Measurements from ENCODE around the gene CDC26. TPM values are rescaled to one million over a fixed set of nuclear protein-coding genes. Genes with fewer than 3 reads are reported as not detected.

The CDC26 gene
- total RNA-seq, 1 donor from 2014 or later = 37.0 TPM

DNA sequence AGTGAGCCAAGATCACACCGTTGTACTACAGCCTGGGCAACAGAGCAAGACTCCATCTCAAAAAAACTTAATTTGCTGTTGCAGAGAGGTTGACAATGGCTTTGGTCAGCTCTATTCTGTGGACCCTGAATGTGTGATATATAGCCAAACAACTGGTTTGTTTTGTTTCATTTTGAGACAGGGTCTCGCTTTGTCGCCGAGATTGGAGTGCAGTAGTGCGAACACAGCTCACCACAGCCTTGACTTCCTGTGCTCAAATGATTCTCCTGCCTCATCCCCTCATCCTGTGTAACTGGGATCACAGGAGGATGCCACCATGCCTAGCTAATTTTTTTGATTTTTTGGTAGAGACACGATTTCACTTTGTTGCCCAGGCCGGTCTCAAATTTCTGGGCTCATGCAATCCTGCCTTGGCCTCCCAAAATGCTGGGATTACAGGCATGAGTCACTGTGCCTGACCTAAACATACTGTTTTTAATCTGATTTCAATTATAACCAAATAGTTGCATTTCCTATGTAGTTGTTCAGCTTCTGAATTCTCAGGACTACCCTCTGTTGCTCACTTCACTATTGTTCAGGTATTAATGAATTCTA is 18.0 kb upstream of the CDC26 start:
- peaks cover 56% of the 10 kb centered on the region for H3K36me3 ChIP-seq
- no peak overlapping the region for H3K27ac ChIP-seq (replicated peaks)
- intact Hi-C loops (cut with micrococcal nuclease) = no loop called here
- H3K4me1 ChIP-seq = peaks cover 13% of the 10 kb centered on the region
- TF ChIP-seq, protein P1, sequence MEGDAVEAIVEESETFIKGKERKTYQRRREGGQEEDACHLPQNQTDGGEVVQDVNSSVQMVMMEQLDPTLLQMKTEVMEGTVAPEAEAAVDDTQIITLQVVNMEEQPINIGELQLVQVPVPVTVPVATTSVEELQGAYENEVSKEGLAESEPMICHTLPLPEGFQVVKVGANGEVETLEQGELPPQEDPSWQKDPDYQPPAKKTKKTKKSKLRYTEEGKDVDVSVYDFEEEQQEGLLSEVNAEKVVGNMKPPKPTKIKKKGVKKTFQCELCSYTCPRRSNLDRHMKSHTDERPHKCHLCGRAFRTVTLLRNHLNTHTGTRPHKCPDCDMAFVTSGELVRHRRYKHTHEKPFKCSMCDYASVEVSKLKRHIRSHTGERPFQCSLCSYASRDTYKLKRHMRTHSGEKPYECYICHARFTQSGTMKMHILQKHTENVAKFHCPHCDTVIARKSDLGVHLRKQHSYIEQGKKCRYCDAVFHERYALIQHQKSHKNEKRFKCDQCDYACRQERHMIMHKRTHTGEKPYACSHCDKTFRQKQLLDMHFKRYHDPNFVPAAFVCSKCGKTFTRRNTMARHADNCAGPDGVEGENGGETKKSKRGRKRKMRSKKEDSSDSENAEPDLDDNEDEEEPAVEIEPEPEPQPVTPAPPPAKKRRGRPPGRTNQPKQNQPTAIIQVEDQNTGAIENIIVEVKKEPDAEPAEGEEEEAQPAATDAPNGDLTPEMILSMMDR (IDR thresholded peaks at IDR 0.05; ENCODE audit: borderline replicate concordance) = no peak
- no peak overlapping the region for H3K4me3 ChIP-seq
- no peaks in the 10 kb centered on the region for H3K27me3 ChIP-seq (ENCODE audit: low read depth)
- no peak for DNase-seq
- H3K9me3 ChIP-seq (replicated peaks) = no peaks in the 10 kb centered on the region

DNA sequence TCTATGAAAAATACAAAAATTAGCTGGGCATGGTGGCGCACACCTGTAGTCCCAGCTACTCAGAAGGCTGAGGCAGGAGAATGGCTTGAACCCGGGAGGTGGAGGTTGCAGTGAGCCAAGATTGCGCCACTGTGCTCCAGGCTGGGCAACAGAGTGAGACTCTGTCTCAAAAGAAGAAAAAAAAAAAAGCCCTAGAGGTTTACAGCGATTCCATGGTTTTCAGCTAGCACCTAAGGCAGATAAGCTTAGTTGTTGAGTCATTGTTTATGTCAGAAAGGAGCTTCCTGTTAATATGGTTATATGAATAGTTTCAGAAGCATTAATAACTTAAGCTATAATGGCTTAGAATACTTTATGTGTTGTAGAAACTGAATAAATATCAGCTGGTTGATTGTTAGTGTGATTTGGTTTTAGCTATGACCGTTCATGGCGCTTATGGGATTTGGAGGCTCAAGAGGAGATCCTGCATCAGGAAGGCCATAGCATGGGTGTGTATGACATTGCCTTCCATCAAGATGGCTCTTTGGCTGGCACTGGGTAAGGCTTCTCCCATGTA is 14.8 kb upstream of the CDC26 start:
- intact Hi-C loops (cut with micrococcal nuclease) = no loop called here
- H3K27me3 ChIP-seq (ENCODE audit: low read depth) = no peaks in the 10 kb centered on the region
- peaks cover 13% of the 10 kb centered on the region for H3K4me1 ChIP-seq
- H3K27ac ChIP-seq (replicated peaks) = peak overlapping the region; percentile 62
- no peaks in the 10 kb centered on the region for H3K9me3 ChIP-seq (replicated peaks)
- TF ChIP-seq, protein P1 (IDR thresholded peaks at IDR 0.05; ENCODE audit: borderline replicate concordance) = no peak
- H3K36me3 ChIP-seq = peaks cover 88% of the 10 kb centered on the region
- no peak overlapping the region for H3K4me3 ChIP-seq
- DNase-seq = no peak

DNA sequence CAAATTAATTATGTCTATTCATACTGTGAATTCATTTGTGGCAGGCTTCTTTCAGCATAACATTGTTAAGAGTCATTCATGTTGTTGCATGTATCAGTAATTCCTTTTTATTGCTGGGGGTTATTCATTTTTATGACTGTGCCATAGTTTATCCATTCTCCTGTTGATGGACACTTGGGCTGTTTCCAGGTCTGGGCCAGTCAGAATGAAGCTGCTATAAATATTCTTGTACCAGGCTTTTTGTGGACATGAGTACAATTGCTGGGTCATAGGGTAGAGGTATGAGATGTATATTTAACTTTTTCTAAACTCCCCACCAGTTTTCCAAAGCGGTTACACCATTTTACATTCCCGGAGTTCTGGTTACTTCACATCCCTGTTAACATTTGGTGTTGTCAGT is 13.7 kb upstream of the CDC26 start:
- no peaks in the 10 kb centered on the region for H3K9me3 ChIP-seq (replicated peaks)
- TF ChIP-seq, protein P1 (IDR thresholded peaks at IDR 0.05; ENCODE audit: borderline replicate concordance) = no peak
- H3K27me3 ChIP-seq (ENCODE audit: low read depth) = no peaks in the 10 kb centered on the region
- H3K36me3 ChIP-seq = peaks cover 97% of the 10 kb centered on the region
- no peak for DNase-seq
- intact Hi-C loops (cut with micrococcal nuclease) = no loop called here
- H3K4me1 ChIP-seq = peaks cover 13% of the 10 kb centered on the region
- H3K4me3 ChIP-seq = no peak overlapping the region
- peak overlapping the region; percentile 62 for H3K27ac ChIP-seq (replicated peaks)

DNA sequence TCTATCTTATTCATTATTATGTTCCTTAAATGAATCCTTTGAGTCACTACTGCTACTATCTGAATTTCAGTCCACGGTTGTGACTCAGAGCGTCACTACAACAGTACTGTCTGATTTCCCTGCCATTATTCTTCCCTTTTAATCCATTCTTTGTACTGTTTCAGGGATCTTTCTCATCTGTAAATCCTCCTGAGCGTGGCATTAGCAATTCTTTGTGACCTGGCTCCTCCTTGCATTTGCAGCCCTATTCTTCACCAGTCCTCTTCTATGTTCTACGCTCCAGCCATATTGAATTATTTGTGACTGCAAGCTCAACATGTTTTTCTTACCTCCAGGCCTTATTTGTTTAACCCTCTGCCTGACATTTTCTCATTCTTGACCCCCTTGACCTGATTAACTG is 6.0 kb upstream of the CDC26 start:
- no peaks in the 10 kb centered on the region for H3K27me3 ChIP-seq (ENCODE audit: low read depth)
- TF ChIP-seq, protein P1 (IDR thresholded peaks at IDR 0.05; ENCODE audit: borderline replicate concordance) = no peak
- H3K4me1 ChIP-seq = peaks cover 20% of the 10 kb centered on the region
- no peak overlapping the region for H3K4me3 ChIP-seq
- no peaks in the 10 kb centered on the region for H3K9me3 ChIP-seq (replicated peaks)
- intact Hi-C loops (cut with micrococcal nuclease) = no loop called here
- H3K27ac ChIP-seq (replicated peaks) = no peak overlapping the region
- peaks cover 95% of the 10 kb centered on the region for H3K36me3 ChIP-seq
- DNase-seq = no peak

DNA sequence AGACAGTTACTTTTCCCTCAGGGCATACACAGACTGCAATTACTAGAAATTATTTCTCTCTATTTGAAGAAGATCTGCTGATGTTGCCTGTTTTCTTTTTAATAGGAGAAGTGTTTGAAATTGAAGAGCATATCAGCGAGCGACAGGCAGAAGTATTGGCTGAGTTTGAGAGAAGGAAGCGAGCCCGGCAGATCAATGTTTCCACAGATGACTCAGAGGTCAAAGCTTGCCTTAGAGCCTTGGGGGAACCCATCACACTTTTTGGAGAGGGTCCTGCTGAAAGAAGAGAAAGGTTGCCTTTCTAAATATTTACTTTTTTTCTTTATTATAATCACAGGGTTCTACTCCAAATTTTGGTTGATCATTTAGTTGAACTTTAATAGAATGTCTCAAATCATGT is 3.5 kb upstream of the CDC26 start:
- Histone ChIP-seq H3K4me1 (peaks cover 43% of the 10 kb centered on the region), H3K27ac (replicated peaks) (no peak overlapping the region), H3K4me3 (no peak overlapping the region), H3K9me3 (replicated peaks) (no peaks in the 10 kb centered on the region), H3K36me3 (peaks cover 72% of the 10 kb centered on the region), H3K27me3 (ENCODE audit: low read depth) (no peaks in the 10 kb centered on the region)
- TF ChIP-seq, protein P1 (IDR thresholded peaks at IDR 0.05; ENCODE audit: borderline replicate concordance) = no peak
- intact Hi-C loops (cut with micrococcal nuclease) = no loop called here
- DNase-seq = no peak
